DMS153 (cell line): ENCODE results near the gene GTF2F2.

Experiments
- DNase-seq: peaks from one replicate; lab custom pipeline; 2025; lab: John Stamatoyannopoulos, UW

The GTF2F2 gene

GRCh38 chr13:45301263-45301662 lies 181.0 kb downstream of the GTF2F2 start:
- DNase-seq = peak; percentile 20

- DNase-seq = no peak
Observed at GRCh38 chr13:45302507-45302906, 182.2 kb downstream of the GTF2F2 start.

GRCh38 chr13:45303026-45303425 lies 182.7 kb downstream of the GTF2F2 start:
- no peak for DNase-seq

- DNase-seq = no peak
Observed at GRCh38 chr13:45303866-45304265, 183.6 kb downstream of the GTF2F2 start.

- no peak for DNase-seq
Observed at GRCh38 chr13:45305079-45305478, 184.8 kb downstream of the GTF2F2 start.

- DNase-seq = no peak
Observed at GRCh38 chr13:45306966-45307365, 186.7 kb downstream of the GTF2F2 start.

- peak; percentile 87 for DNase-seq
Observed at GRCh38 chr13:45310341-45311131, 190.2 kb downstream of the GTF2F2 start.

GRCh38 chr13:45314822-45315221 lies 194.5 kb downstream of the GTF2F2 start:
- DNase-seq = no peak

- no peak for DNase-seq
Observed at GRCh38 chr13:45315520-45316167, 195.3 kb downstream of the GTF2F2 start.

GRCh38 chr13:45316338-45316737 lies 196.0 kb downstream of the GTF2F2 start:
- DNase-seq = no peak

- DNase-seq = no peak
Observed at GRCh38 chr13:45316996-45317395, 196.7 kb downstream of the GTF2F2 start.

- no peak for DNase-seq
Observed at GRCh38 chr13:45320876-45321629, 200.7 kb downstream of the GTF2F2 start.

- DNase-seq = no peak
Observed at GRCh38 chr13:45325806-45326205, 205.5 kb downstream of the GTF2F2 start.

- DNase-seq = no peak
Observed at GRCh38 chr13:45327253-45327955, 207.1 kb downstream of the GTF2F2 start.

GRCh38 chr13:45328661-45329111 lies 208.4 kb downstream of the GTF2F2 start:
- DNase-seq = no peak

- no peak for DNase-seq
Observed at GRCh38 chr13:45331123-45331619, 210.9 kb downstream of the GTF2F2 start.

GRCh38 chr13:45331692-45332035 lies 211.4 kb downstream of the GTF2F2 start:
- no peak for DNase-seq

- no peak for DNase-seq
Observed at GRCh38 chr13:45332036-45332830, 211.9 kb downstream of the GTF2F2 start.

GRCh38 chr13:45332831-45333219 lies 212.5 kb downstream of the GTF2F2 start:
- DNase-seq = no peak

- DNase-seq = no peak
Observed at GRCh38 chr13:45333251-45333976, 213.1 kb downstream of the GTF2F2 start.
